Measurements from ENCODE around the gene CA7. TPM values are rescaled to one million over a fixed set of nuclear protein-coding genes. Genes with fewer than 3 reads are reported as not detected.

CA7 gene
- total and polyA plus RNA-seq, 2 donors from 2014 or later = not detected

GRCh38 chr16:66899945-66900710, 55.9 kb downstream of the CA7 start:
- DNase-seq (peak; percentile 85 to 95 (median 90)), FAIRE-seq (no peak)
- intact Hi-C loops (cut with DNase I) = no loop called here

GRCh38 chr16:66900721-66901441, 56.7 kb downstream of the CA7 start:
- Histone ChIP-seq H3K9ac (ENCODE audit: low read length in 3 of 3) (peak overlapping the region in 2 of 3 donors; percentile 5 to 78), H3K27ac (ENCODE audit: low read depth in 2 of 2, low read length in 2 of 2) (peak overlapping the region; percentile 92 to 94), H3K27me3 (ENCODE audit: control insufficient read depth, insufficient read depth, low read length) (no peaks in the 10 kb centered on the region), H3K36me3 (ENCODE audit: control insufficient read depth in 2 of 3, insufficient read depth in 3 of 3, low read length in 3 of 3) (no peaks in the 10 kb centered on the region), H3K9me3 (ENCODE audit: control insufficient read depth in 2 of 3, insufficient read depth in 1 of 3, low read length in 3 of 3) (no peaks in the 10 kb centered on the region), H3K4me1 (ENCODE audit: control insufficient read depth in 2 of 3, insufficient read depth in 2 of 3, low read depth in 1 of 3, low read length in 3 of 3) (peaks cover 0 to 48% (median 23%) of the 10 kb centered on the region in 3 donors), H3K4me3 (ENCODE audit: low read length in 3 of 3) (no peak overlapping the region)
- TF ChIP-seq, protein P1, sequence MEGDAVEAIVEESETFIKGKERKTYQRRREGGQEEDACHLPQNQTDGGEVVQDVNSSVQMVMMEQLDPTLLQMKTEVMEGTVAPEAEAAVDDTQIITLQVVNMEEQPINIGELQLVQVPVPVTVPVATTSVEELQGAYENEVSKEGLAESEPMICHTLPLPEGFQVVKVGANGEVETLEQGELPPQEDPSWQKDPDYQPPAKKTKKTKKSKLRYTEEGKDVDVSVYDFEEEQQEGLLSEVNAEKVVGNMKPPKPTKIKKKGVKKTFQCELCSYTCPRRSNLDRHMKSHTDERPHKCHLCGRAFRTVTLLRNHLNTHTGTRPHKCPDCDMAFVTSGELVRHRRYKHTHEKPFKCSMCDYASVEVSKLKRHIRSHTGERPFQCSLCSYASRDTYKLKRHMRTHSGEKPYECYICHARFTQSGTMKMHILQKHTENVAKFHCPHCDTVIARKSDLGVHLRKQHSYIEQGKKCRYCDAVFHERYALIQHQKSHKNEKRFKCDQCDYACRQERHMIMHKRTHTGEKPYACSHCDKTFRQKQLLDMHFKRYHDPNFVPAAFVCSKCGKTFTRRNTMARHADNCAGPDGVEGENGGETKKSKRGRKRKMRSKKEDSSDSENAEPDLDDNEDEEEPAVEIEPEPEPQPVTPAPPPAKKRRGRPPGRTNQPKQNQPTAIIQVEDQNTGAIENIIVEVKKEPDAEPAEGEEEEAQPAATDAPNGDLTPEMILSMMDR (IDR thresholded peaks at IDR 0.05; ENCODE audit: borderline replicate concordance, extremely low read depth, insufficient read depth) = no peak
- intact Hi-C loops (cut with DNase I) = no loop called here
- no peak for FAIRE-seq
- DNase-seq = peak in 2 of 5 donors; percentile 68 to 91

More at GRCh38 chr16:66899945-66900710, 55.9 kb downstream of the CA7 start:
- no peak overlapping the region for H3K4me3 ChIP-seq (ENCODE audit: low read length in 3 of 3)
- H3K27me3 ChIP-seq (ENCODE audit: control insufficient read depth, insufficient read depth, low read length) = no peaks in the 10 kb centered on the region
- H3K27ac ChIP-seq (ENCODE audit: low read depth in 2 of 2, low read length in 2 of 2) = peak overlapping the region; percentile 92 to 94
- TF ChIP-seq, protein P1 (IDR thresholded peaks at IDR 0.05; ENCODE audit: borderline replicate concordance, extremely low read depth, insufficient read depth) = no peak
- no peaks in the 10 kb centered on the region for H3K9me3 ChIP-seq (ENCODE audit: control insufficient read depth in 2 of 3, insufficient read depth in 1 of 3, low read length in 3 of 3)
- peak overlapping the region in 2 of 3 donors; percentile 27 to 78 for H3K9ac ChIP-seq (ENCODE audit: low read length in 3 of 3)
- H3K4me1 ChIP-seq (ENCODE audit: control insufficient read depth in 2 of 3, insufficient read depth in 2 of 3, low read depth in 1 of 3, low read length in 3 of 3) = peaks cover 0 to 44% (median 23%) of the 10 kb centered on the region in 3 donors
- H3K36me3 ChIP-seq (ENCODE audit: control insufficient read depth in 2 of 3, insufficient read depth in 3 of 3, low read length in 3 of 3) = no peaks in the 10 kb centered on the region

- peaks cover 0 to 43% (median 23%) of the 10 kb centered on the region in 3 donors for H3K4me1 ChIP-seq (ENCODE audit: control insufficient read depth in 2 of 3, insufficient read depth in 2 of 3, low read depth in 1 of 3, low read length in 3 of 3)
- FAIRE-seq = no peak
Measured at GRCh38 chr16:66901626-66902025, 57.4 kb downstream of the CA7 start.

More at GRCh38 chr16:66901626-66902025, 57.4 kb downstream of the CA7 start:
- Histone ChIP-seq H3K4me3 (ENCODE audit: low read length in 3 of 3) (no peak overlapping the region), H3K36me3 (ENCODE audit: control insufficient read depth in 2 of 3, insufficient read depth in 3 of 3, low read length in 3 of 3) (no peaks in the 10 kb centered on the region), H3K27ac (ENCODE audit: low read depth in 2 of 2, low read length in 2 of 2) (peak overlapping the region; percentile 92 to 94), H3K9me3 (ENCODE audit: control insufficient read depth in 2 of 3, insufficient read depth in 1 of 3, low read length in 3 of 3) (no peaks in the 10 kb centered on the region), H3K27me3 (ENCODE audit: control insufficient read depth, insufficient read depth, low read length) (no peaks in the 10 kb centered on the region), H3K9ac (ENCODE audit: low read length in 3 of 3) (peak overlapping the region in 1 of 3 donors; percentile 78)
- intact Hi-C loops (cut with DNase I) = no loop called here
- TF ChIP-seq, protein P1 (IDR thresholded peaks at IDR 0.05; ENCODE audit: borderline replicate concordance, extremely low read depth, insufficient read depth) = no peak
- DNase-seq = peak in 1 of 5 donors; percentile 88
